Stimulated activated CD4-positive, alpha-beta T cell treated with anti-CD3 and anti-CD28 coated beads, Interleukin-2, amount 100 ng/mL, for 48 hours (primary cell): ENCODE data around the gene MINPP1.
"Not testable (repeated sequence)": the region's sequence is repeated elsewhere in the genome, so short reads cannot be mapped to it uniquely, and the experiment has no call there.

ENCODE experiments used
- DNase-seq, 2 donors: peaks; one replicate each; pipeline ENCODE4 v3.0.0-alpha.2; 2020

MINPP1 gene

DNA sequence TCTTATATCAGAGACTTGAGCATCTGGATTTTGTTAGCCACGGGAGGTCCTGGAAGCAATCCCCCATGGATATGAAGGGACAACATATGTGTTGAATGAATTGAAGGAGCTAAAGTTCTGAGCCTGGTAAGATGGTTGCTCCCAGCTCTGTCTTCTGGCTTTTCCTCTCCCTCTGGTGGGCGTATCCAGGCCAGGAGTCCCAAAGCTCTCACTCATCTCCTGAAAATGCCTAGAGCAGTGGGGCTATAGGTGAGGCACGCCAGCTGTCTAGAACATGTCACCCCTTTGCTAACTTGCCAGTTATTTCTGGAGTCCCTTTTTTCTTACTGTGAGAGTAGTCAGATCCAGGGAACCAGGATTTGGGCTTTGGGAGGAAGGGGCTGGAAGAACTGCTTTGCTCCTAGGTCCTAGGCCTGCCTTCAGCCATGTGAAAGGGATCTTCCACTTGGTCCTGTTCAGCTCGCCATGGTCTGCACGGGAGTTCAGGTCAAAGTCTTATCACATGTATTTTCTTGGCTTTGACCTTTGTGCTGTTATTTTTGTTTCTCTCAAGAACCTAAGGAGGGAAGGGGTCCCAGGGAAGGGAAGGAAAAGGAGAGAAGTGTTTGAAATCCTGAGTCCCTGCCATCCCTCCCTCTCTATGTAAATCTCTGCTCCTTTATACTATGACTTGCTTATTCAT, 73.6 kb downstream of the MINPP1 start:
- no peak for DNase-seq

DNA sequence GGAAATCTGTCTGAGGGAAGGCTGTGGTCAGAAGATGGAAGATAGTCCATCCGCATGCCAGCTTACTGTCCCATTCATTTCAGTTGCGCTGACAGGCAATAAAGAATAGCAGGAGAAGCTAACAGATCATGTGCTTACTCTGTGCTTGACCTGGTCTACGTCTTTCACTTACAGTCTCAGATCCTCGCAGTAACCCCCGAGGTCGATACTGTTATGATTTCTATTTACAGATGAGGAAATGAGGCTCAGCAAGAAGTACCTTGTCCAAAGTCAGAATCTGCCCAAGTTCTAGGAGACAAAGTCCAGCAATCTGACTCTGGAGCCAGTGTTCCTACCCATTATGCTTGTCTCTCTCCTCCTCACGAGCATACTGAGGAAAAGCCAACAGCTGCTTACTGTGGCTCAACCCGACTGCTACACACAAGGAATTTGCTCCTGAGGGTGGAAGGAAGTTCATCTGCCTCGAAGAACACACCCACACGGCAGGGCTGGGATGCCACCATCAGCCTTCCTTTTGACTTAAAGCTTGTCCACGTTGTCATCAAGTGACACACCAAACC, 74.2 kb downstream of the MINPP1 start:
- no peak for DNase-seq

DNA sequence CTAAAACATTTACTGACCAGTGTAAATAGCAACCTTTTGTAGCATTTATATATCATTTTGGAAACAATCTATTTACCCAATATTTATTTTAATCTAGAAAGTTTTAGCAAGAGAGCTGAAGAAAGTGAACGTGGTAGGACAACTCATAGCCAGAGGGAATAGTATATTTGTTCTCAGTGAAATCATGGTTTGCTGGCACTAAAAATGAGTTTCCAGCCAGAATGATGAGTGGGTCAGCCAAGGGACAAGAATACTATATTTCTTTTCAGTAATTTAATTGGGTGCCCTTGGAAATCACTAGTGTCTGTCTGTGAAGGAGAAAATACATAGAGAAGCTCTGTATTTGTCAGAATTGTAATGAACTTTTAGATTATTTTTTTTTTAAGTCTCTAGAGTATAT, 74.9 kb downstream of the MINPP1 start:
- DNase-seq = no peak

DNA sequence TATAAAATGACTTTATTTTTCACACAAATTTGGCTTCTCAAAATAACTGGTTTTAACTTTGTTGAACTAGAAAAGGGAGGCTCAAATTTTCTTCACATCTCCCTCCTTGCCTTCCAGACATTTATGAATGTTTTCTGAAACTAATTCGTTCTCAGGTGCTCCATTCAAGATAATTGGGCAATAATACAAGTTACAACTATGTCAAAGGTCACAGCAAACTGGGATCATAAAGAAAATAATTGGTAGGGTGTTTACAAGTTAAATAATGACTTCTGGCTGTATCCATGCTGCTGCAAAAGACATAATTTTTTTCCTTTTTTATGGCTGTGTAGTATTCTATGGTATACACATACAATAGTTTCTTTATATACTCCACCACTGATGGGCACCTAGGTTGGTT, 75.3 kb downstream of the MINPP1 start:
- DNase-seq = no peak

DNA sequence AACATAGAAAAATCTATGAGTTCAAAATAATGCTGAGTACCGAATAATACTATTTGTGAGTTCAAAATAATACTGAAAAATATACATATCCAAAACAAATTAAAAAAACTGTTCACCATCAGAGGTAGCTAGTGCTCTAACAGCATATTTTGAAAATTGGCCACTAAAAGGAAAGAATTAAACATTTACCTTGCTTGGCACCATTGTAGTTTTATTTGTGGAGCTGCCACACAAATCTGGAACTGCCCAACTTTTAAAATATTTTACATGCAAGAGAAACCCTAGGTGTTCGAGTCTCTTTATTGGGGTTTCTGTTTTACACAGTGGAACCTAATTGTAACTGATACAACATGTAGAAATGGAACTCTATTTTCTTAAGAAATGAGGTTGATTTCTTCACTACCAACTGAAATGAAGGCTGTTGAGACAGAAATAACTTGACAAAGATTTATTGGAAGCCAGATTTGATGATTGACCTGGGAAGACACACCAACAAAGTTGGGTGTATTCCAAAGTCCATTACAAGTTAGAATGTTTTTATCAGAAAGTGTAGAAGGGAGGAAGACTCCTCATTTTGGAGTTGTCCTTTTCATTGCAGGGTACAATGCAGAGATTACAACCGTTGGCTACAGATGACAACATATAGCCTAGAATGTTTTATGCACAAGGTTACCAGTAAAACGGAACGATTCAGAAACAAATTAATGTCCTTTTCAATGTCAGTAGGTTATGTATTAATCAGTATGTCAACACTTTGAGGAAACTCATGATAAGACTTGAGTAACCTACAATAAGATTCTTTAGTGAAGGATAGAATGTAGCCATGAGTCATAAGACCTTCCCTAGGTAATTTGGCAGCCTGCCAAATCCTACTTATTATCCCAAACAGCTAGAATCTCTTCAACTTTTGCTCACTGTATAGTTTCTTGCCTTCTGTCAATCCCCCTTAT, 81.1 kb downstream of the MINPP1 start:
- DNase-seq = no peak

DNA sequence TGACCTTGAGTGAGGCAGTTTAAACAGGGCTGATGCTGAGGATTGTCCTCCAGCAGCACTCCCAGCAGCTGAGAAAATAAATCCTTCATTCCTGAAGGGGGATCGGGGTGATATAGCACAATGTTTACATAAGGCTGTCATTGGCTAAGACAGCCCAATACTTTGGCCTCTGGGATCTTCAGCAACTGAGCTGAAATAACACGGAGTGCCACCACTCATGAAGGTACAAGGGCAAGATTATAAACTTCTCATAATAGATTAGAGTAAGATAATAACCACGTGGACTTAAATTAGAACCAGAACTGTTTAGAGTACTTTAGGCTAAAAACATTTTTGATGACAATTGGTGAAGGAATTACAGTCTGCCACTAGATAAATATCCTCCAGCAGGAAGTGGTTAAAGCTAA, 85.0 kb downstream of the MINPP1 start:
- no peak for DNase-seq

DNA sequence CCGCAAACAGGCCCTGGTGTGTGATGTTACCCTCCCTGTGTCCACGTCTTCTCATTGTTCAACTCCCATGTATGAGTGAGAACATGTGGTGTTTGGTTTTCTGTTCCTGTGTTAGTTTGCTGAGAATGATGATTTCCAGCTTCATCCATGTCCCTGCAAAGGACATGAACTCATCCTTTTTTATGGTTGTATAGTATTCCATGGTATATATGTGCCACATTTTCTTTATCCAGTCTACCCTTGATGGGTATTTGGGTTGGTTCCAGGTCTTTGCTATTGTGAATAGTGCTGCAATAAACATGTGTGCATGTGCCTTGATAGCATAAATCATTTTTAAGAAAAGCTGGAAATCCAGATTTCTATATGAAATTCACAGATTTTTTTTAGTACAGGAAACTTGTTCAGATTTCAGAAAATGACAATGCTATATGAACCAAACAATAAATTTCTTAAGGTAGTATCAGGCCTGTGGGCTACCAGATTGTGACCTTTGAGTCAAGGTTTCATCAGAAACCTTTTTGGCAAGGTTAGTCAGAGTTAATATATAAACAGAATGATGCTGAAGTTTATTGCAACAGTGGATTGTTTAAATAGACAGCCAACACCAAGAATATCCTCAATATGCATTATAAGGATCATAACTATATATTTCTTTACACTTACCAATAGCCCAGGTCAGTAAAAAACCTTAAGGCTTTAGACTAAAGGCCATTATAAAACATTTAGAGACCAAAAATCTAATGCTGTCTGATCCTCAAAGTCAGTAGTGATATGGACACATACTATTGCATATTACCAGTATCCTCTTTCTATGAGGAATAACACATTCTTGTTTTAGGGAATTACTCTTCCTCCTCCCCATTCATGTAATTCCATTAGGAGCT, 86.3 kb downstream of the MINPP1 start:
- DNase-seq = no peak

DNA sequence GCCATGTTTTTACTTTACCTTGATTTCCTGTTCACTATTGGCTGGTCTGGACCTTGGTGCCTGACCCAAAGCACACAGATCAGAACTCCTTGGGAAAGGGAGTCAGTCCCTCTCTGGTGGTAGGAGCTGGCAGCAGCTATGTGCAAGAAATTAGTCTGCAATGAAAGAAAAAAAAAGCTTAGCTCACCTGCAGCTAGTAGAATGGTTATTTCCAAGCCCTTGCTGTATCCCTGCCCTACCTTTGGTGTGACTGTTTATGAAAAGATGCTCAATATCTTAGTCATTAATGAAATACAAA, 86.8 kb downstream of the MINPP1 start:
- DNase-seq = no peak

DNA sequence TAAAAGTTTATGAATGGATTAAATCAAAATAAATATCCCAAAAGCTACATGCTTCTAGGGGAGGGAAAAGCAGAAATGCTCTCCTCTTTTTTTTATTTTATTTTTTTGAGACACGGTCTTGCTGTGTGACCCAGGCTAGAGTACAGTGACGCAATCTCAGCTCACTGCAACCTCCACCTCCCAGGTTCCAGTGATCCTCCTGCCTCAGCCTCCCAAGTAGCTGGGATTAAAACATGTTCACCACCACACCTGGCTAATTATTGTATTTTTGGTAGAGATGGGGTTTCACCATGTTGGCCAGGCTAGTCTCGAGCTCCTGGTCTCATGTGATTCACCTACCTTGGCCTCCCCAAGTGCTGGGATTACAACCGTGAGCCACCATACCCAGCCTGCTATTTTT, 88.2 kb downstream of the MINPP1 start:
- DNase-seq = not testable (repeated sequence)

DNA sequence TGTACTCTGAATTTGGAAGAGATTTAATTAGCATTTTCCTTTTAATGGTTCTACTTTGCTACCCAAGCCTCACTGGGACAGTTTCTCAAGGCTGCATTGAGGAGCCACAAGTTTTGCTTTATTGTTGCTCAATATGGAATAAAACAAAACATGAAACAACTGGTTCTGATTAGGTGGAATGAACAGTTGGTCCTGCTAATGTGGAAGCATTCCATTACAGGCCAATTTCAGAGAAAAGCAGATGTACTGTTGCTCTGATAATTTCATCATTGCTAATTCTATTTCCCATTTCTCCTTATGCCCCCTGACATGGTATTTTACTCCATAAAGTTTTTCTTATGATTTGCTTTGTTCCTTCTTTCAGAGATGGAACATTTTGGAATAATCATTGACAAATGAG, 89.0 kb downstream of the MINPP1 start:
- no peak for DNase-seq

DNA sequence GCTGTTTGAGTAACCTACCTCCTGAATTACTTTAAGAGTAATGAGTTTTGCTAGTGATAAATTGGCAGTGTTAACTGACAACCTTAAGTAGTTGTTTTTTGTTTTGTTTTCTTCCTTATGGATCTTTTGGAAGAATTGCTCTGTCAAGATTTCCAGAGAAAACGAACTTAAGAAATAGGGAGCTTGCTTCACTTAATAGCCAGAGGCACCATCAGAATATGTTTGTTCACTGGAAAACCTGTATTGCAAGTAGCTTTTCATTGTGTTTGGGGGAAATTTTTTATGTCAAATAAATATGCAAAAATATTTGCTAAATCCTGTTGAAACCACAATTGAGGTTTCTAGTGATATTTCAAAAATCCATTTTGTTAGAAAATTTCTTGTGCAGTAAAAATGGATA, 89.5 kb downstream of the MINPP1 start:
- no peak for DNase-seq

DNA sequence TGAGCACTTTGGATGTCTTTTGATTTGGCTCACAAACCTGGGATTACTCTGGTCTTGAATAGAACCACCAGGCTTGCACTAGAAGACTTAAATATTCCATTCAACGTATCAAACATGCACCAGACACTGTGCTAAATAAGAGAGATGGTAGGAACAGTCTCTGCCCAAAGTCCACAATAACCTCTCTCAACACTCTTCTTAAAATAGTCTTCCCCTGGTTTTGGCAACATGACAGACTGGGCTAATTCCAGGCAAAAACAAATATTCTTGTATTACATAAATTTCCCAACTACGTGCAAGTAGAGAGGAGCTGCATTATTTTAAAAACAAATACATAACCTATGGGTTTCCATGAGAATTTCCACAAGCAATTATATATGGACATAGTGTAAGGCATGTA, 90.2 kb downstream of the MINPP1 start:
- DNase-seq = no peak

DNA sequence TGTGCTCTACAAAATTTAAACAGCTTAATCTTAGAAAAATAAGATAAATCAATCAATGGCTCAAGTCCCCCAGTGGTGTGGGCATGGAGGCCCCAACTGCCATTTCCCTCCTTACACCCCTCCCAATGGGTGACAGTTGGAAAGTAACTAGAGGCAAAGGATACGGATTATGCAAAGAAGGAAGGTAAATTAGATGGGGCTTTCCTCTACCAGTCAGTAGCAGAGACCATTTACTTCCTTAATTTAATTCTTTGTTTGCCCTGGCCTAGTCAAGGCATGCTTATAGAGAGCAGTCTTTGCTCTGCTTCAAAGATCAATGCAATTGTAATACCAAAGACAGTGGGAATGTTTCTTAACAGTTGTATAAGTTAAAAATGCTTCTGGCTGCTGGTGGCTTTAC, 91.7 kb downstream of the MINPP1 start:
- no peak for DNase-seq

DNA sequence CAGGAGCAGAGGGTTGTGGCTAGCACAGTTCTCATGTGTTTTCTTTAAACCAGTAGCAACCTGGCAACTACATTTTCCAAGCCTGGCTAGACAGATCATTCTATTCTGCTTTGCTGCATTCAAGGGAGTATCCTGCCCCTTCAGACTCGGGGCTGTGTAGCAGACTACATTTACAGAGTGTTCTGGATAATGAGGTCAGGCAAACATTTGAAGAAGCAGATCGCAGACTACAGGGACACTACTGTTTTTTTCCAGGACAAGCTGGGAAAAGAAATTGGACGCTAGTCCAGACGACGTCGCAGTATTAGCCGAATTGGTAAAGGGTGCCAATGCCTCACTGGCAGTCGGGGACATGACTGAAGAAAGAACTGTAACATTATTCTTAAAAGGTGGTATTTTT, 94.0 kb downstream of the MINPP1 start:
- no peak for DNase-seq

DNA sequence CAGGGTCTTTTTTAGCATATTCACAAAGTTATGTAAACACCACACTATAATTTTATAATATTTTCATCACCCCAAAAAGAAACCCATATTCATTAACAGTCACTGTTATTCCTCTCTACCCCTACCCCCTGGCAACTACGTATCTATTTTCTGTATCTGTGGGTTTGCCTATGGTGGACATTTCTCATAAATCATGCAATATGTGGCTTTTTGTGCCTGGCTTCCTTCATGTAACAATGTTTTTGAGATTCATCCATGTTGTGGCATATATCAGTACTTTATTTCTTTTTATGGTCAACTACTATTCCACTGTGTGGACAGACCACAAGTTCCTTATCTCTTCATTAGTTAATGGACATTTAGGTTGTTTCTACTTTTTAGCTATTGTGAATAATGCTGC, 95.9 kb downstream of the MINPP1 start:
- DNase-seq = no peak
